Activated T-cell treated with anti-CD3 and anti-CD28 coated beads, Interleukin-2, amount 50 U/mL, for 48 hours (primary cell): ENCODE measurements around the gene GARNL3.

Experiments used
- DNase-seq, 2 experiments: peaks; one replicate each; pipeline ENCODE4 v3.0.0-alpha.2; 2020

The GARNL3 gene

GRCh38 chr9:127406799-127407491 lies 142.4 kb downstream of the GARNL3 start:
- no peak for DNase-seq

DNA sequence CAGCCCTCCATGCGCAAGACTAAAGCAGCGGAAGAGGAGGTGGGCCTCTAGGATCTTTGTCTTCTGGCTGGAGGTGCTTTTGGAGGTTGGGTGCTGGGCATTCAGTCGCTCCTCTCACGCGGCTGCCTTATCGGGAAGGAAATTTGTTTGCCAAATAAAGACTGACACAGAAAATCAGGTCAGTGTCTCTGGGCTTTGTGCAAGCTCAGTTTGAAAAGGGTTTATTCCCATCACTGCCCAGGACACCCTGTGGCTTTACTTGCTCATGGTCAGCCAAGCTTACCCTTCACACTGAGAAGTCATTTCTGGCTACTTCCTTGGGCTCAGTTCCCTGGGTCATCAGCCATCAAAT lies 142.9 kb downstream of the GARNL3 start:
- no peak for DNase-seq

DNA sequence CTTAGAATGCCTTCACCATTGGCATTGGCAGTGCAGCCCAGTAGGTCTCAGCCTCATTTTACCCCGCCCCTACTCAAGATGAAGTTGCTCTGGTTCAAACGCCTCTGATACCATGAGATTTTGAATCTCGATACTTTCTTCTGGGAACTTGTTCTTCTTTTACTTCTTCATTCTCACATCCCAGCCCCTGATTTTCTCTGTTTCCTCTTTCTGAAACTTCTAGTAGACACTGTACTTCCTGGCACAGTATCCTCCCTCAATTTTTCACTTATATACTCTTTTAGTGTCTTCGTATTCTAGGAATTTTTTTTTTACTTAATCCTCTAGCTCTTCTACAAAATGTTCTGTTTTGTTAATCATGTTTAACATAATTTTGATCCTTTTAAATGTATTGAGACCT lies 146.5 kb downstream of the GARNL3 start:
- no peak for DNase-seq

- no peak for DNase-seq
Measured at GRCh38 chr9:127415141-127415540, 150.6 kb downstream of the GARNL3 start.

- DNase-seq: no peak
Measured at GRCh38 chr9:127415657-127416056, 151.1 kb downstream of the GARNL3 start.

GRCh38 chr9:127417131-127418036 lies 152.8 kb downstream of the GARNL3 start:
- no peak for DNase-seq

GRCh38 chr9:127418037-127418471 lies 153.5 kb downstream of the GARNL3 start:
- DNase-seq: peak; percentile 55 to 56

DNA sequence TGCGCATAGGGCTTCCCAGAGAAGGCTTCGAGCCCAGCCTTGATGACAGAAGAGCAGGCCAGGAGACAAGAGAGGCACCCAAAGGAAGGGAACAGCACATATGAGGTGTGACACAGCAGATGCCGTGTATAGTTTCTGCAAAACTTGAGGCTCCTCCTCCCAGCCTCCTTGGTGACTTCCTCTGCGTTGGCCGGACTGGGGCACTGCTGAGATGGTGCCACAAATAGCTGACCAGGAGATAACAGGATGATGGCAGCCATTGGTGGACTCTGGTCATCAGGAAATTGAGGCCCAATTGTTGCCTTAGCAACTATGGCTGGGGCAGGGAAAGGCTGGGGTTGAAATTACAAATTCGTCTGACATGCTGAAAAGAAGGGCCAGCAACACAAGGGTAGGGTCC lies 154.8 kb downstream of the GARNL3 start:
- no peak for DNase-seq

DNA sequence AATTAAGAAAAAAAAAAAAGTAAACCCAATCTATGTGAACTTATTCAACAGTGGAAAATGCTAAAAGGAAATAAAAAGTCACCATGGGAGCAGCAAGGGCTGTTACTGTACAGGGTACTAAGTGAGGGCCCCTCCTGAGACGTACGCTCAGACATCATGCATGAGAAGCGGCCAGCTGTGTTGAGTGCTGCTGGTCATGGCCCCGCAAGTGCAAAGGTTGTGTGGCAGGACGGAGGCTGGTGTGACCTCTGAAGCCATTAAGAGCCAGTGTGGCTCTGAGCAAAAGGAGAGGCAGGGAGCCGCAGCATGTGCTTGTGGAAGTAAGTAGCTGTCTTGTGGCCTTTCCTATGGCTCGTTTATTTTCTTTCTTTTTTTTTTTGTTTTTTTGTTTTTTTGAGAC lies 156.5 kb downstream of the GARNL3 start:
- no peak for DNase-seq

- DNase-seq: no peak
Measured at GRCh38 chr9:127422133-127422782, 157.7 kb downstream of the GARNL3 start.

DNA sequence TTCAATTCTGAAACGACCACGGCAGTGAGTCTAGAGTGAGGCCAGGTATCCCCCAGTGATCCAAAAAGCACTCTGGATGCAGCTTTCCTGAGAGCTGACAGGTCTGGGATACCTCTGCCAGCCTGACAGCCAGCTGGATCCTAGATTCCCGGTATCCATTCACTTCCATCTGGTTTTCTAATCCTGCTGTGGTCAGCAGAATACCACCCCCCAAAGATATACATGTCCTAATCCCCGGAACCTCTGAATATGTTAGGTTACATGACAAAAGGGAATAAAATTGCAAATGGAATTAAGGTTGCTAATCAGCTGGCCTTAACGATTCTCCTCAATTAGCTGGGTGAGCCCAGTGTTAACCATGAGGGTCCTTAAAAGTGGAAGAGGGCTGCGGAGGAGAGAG lies 158.2 kb downstream of the GARNL3 start:
- no peak for DNase-seq

DNA sequence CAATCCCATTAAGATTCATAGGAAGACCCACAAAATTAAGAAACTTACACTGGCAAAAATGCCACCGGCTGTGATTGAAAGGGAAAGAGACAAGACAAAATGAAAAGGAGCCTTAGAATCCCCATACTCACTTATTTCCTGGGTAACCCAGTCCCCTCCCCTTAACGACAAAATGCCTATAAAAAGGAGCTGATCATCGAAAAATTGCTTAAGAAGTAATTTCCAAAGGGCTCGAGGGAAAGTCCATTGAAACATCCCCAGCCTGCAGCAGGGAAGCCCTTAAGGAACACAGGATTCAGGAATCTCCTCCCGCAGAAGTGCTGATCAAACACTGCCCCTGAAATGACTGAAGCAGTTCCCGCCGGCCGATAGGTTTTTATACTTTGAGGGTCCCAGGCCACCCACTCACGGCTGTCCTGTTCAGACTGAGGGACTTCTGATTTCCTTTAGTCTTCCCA lies 158.9 kb downstream of the GARNL3 start:
- no peak for DNase-seq

- DNase-seq: peak; percentile 95 to 96
Measured at GRCh38 chr9:127423934-127424675, 159.5 kb downstream of the GARNL3 start, which contains the start of gene ZNF79. Gene ZNF79 (plus strand): TSS chr9:127424382. CDS start chr9:127424788, 406 bp downstream.

DNA sequence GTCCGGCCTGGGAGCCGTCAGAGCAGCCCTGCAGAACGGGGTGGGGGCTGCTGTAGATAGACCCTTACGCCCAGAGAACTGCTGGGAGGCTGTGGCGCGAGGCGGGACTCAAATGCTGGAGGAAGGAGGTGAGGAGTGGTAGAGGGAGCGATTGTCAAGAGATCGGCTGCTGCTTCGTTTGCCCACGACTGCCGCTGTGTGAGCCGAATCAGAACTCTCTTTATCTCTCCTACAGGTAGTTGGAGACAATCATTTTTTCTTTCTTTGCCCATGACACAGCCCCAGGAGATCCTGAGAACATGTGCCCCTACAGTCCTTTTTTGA lies 160.1 kb downstream of the GARNL3 start:
- DNase-seq: no peak

DNA sequence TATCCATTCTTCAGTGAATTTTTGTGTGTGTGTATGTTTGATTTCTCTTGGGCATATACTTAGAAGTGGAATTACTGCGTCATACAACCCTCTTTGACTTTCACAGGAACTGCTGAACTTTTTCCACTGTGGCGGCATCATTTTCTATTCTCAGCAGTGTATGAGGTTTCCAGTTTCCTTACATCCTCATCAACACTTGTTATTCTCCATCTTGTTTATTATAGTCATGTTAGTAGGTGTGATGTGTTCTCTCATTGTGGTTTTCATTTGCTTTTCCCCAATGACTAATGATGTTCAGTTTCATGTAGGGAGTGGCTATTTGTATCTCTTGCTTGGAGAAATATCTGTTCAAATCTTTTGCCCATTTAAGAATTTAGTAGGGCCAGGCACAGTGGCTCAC lies 162.2 kb downstream of the GARNL3 start:
- DNase-seq: peak; percentile 35 to 50

GRCh38 chr9:127428348-127428747 lies 163.8 kb downstream of the GARNL3 start:
- no peak for DNase-seq

DNA sequence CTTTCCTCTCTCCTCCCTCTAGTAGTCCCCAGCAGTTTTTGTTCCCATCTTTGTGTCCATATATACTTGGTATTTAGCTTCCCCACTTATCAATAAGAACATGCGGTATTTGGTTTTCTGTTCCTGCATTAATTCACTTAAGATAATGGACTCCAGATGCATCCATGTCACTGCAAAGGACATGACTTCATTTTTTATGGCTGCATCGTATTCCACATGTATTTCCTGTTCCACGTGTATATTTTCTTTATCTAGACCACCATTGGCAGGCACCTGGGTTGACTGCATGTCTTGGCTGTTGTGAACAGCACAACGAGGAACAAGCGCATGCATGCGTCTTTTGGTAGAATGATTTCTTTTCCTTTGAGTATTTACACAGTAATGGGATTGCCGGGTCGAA lies 165.8 kb downstream of the GARNL3 start:
- no peak for DNase-seq

- no peak for DNase-seq
Measured at GRCh38 chr9:127437497-127438264, 173.1 kb downstream of the GARNL3 start.

- DNase-seq: no peak
Measured at GRCh38 chr9:127438394-127438793, 173.8 kb downstream of the GARNL3 start.
